Common myeloid progenitor, CD34-positive (primary cell): Measurements from ENCODE around the gene IGSF6.
"Not testable (repeated sequence)": the region's sequence is repeated elsewhere in the genome, so short reads cannot be mapped to it uniquely, and the experiment has no call there.

Experiments used
- CTCF ChIA-PET: fragments of 350-600 bp; sonication (Branson Sonifier 250); formaldehyde crosslinking; loops from one replicate; lab custom pipeline; 2021; ENCODE audit warnings: antibody characterized with exemption; lab: Charles Lee
- POLR2A ChIA-PET: fragments of 350-600 bp; sonication (Branson Sonifier 250); formaldehyde crosslinking; loops from one replicate; lab custom pipeline; 2021; ENCODE audit warnings: antibody characterized with exemption; lab: Charles Lee
- DNase-seq, 3 donors: peaks; one replicate each; pipeline versions ENCODE4 v3.0.0 to v3.0.0-alpha.2; 2013
- H3K27ac ChIP-seq, 2 experiments: 1 replicate in 1 of 2; 2 replicates in 1 of 2; pipeline ENCODE4 v1.7.0; 2013; ENCODE audit warnings: inconsistent platforms in 2 of 2, low read length in 2 of 2, mild to moderate bottlenecking in 2 of 2, low read depth in 1 of 2, moderate library complexity in 1 of 2; ENCODE audit not compliant: severe bottlenecking in 2 of 2, insufficient read depth in 1 of 2, poor library complexity in 1 of 2
- H3K27me3 ChIP-seq, 5 experiments: replicated peaks in 2 of 5; 1 replicate in 3 of 5; 2 replicates in 2 of 5; pipeline versions ENCODE4 v1.6.1 to v1.7.0; 2013; ENCODE audit warnings: low read length in 4 of 5, mild to moderate bottlenecking in 2 of 5, moderate library complexity in 2 of 5, inconsistent platforms in 1 of 5; ENCODE audit not compliant: insufficient read depth in 5 of 5, control insufficient read depth in 4 of 5
- H3K36me3 ChIP-seq, 4 experiments: 1 replicate in 2 of 4; 2 replicates in 2 of 4; pipeline versions ENCODE4 v1.6.1 to v1.7.0; 2013; ENCODE audit warnings: low read length in 3 of 4, control low read depth in 1 of 4, mild to moderate bottlenecking in 1 of 4; ENCODE audit not compliant: control insufficient read depth in 4 of 4, insufficient read depth in 4 of 4
- H3K4me1 ChIP-seq, 4 experiments: 1 replicate in 3 of 4; 2 replicates in 1 of 4; pipeline versions ENCODE4 v1.6.1 to v1.7.1; 2013; ENCODE audit warnings: low read length in 3 of 4, mild to moderate bottlenecking in 3 of 4, control low read depth in 1 of 4, inconsistent platforms in 1 of 4, moderate library complexity in 1 of 4; ENCODE audit not compliant: control insufficient read depth in 4 of 4, insufficient read depth in 4 of 4; ENCODE audit errors: control extremely low read depth in 1 of 4
- H3K4me3 ChIP-seq, 7 experiments: 1 replicate in 4 of 7; 2 replicates in 3 of 7; pipeline versions ENCODE4 v1.5.1 to v1.7.0; 2013; ENCODE audit warnings: mild to moderate bottlenecking in 7 of 7, low read length in 6 of 7, moderate library complexity in 6 of 7, inconsistent platforms in 2 of 7, low read depth in 2 of 7, control low read depth in 1 of 7; ENCODE audit not compliant: insufficient read depth in 4 of 7, control insufficient read depth in 1 of 7; ENCODE audit errors: extremely low read depth in 1 of 7
- H3K9me3 ChIP-seq, 5 experiments: 1 replicate in 4 of 5; 2 replicates in 1 of 5; pipeline versions ENCODE4 v1.6.1 to v1.7.1; 2013; ENCODE audit warnings: low read length in 4 of 5, mild to moderate bottlenecking in 2 of 5, inconsistent platforms in 1 of 5, low read depth in 1 of 5, moderate library complexity in 1 of 5; ENCODE audit not compliant: control insufficient read depth in 4 of 5, insufficient read depth in 2 of 5; ENCODE audit errors: control extremely low read depth in 1 of 5
- WGBS: methylation state at CpG from one replicate; pipeline ENCODE4 v1.1.5; 2013; ENCODE audit not compliant: insufficient coverage; 5-methylcytosine and 5-hydroxymethylcytosine counted together

Gene IGSF6

GRCh38 chr16:21610766-21611165, 41.6 kb downstream of the IGSF6 start:
- POLR2A ChIA-PET: interaction anchor here (1.4 kb wide), 1 partner anchor 12 kb away, joined by 3 read pairs; no protein-coding TSS in a partner anchor
- DNase-seq: no peak
- Histone ChIP-seq H3K27me3 (no peaks in the 10 kb centered on the region), H3K27ac (no peak overlapping the region), H3K4me3 (no peak overlapping the region), H3K4me1 (peaks cover 35 to 71% (median 49%) of the 10 kb centered on the region in 4 experiments), H3K36me3 (peaks cover 0 to 8% (median 5%) of the 10 kb centered on the region in 4 experiments), H3K9me3 (no peaks in the 10 kb centered on the region)
- no CpG with 5 or more reads among the region's 2 CpGs for WGBS
- CTCF ChIA-PET: interaction anchor here (1.2 to 2.7 kb wide), 5 partner anchors 10 to 29 kb away, joined by 3 to 10 read pairs (median 5); partner anchors contain the start of gene METTL9

GRCh38 chr16:21610006-21610544, 42.3 kb downstream of the IGSF6 start:
- peaks cover 0 to 8% (median 3%) of the 10 kb centered on the region in 4 experiments for H3K36me3 ChIP-seq
- H3K9me3 ChIP-seq: no peaks in the 10 kb centered on the region
- H3K4me1 ChIP-seq: peaks cover 31 to 71% (median 49%) of the 10 kb centered on the region in 4 experiments
- ChIA-PET POLR2A (no interaction called here), CTCF (interaction anchor here (1.2 to 2.7 kb wide), 4 partner anchors 10 to 29 kb away, joined by 3 to 10 read pairs (median 5); partner anchors contain the start of gene METTL9)
- 90% methylated on average over 3 of the region's 3 CpGs for WGBS
- no peaks in the 10 kb centered on the region for H3K27me3 ChIP-seq
- DNase-seq: no peak
- H3K27ac ChIP-seq: no peak overlapping the region
- no peak overlapping the region for H3K4me3 ChIP-seq

GRCh38 chr16:21608639-21609328, 43.6 kb downstream of the IGSF6 start:
- POLR2A ChIA-PET: interaction anchor here (0.7 kb wide), 1 partner anchor 9 kb away, joined by 5 read pairs; no protein-coding TSS in a partner anchor
- H3K36me3 ChIP-seq: peaks cover 0 to 6% (median 3%) of the 10 kb centered on the region in 4 experiments
- peak overlapping the region in 2 of 7 experiments; percentile 12 to 38 for H3K4me3 ChIP-seq
- WGBS: 38% methylated on average over 3 of the region's 3 CpGs
- CTCF ChIA-PET: interaction anchor here (0.8 to 1.8 kb wide), 5 partner anchors 11 to 36 kb away, joined by 3 to 8 read pairs (median 3); no protein-coding TSS in a partner anchor
- H3K4me1 ChIP-seq: peaks cover 41 to 76% (median 54%) of the 10 kb centered on the region in 4 experiments
- no peaks in the 10 kb centered on the region for H3K27me3 ChIP-seq
- no peak overlapping the region for H3K27ac ChIP-seq
- no peaks in the 10 kb centered on the region for H3K9me3 ChIP-seq
- peak; percentile 60 to 90 (median 85) for DNase-seq

GRCh38 chr16:21605848-21606247, 46.6 kb downstream of the IGSF6 start:
- CTCF ChIA-PET: interaction anchor here (1.2 to 2.0 kb wide), 6 partner anchors 16 to 36 kb away, joined by 3 to 7 read pairs (median 4); no protein-coding TSS in a partner anchor
- POLR2A ChIA-PET, H3K9me3 ChIP-seq: not testable (repeated sequence)

GRCh38 chr16:21603928-21604327, 48.5 kb downstream of the IGSF6 start:
- Histone ChIP-seq H3K9me3 (no peaks in the 10 kb centered on the region), H3K4me1 (peaks cover 21 to 75% (median 41%) of the 10 kb centered on the region in 4 experiments), H3K4me3 (peak overlapping the region in 1 of 7 experiments; percentile 15), H3K27me3 (no peaks in the 10 kb centered on the region), H3K36me3 (no peaks in the 10 kb centered on the region), H3K27ac (no peak overlapping the region)
- WGBS: 84% methylated on average over 3 of the region's 3 CpGs
- ChIA-PET POLR2A (interaction anchor here (0.7 kb wide), 1 partner anchor 13 kb away, joined by 6 read pairs; no protein-coding TSS in a partner anchor), CTCF (interaction anchor here (0.7 to 2.5 kb wide), 12 partner anchors 10 to 38 kb away, joined by 3 to 6 read pairs (median 4); no protein-coding TSS in a partner anchor)
- no peak for DNase-seq

More at GRCh38 chr16:21605848-21606247, 46.6 kb downstream of the IGSF6 start:
- WGBS: 100% methylated on average over 3 of the region's 8 CpGs
- not testable (repeated sequence) for H3K27ac ChIP-seq, H3K27me3 ChIP-seq, H3K36me3 ChIP-seq, DNase-seq, H3K4me3 ChIP-seq
- H3K4me1 ChIP-seq: peaks cover 32 to 90% (median 56%) of the 10 kb centered on the region in 4 experiments

GRCh38 chr16:21602785-21603184, 49.6 kb downstream of the IGSF6 start:
- Histone ChIP-seq H3K9me3 (no peaks in the 10 kb centered on the region), H3K36me3 (no peaks in the 10 kb centered on the region), H3K4me1 (peaks cover 16 to 75% (median 38%) of the 10 kb centered on the region in 4 experiments), H3K27ac (no peak overlapping the region), H3K27me3 (no peaks in the 10 kb centered on the region), H3K4me3 (no peak overlapping the region)
- whole genome bisulfite sequencing: 100% methylated on average over 2 of the region's 3 CpGs
- ChIA-PET CTCF (interaction anchor here (0.6 to 2.5 kb wide), 8 partner anchors 9 to 38 kb away, joined by 3 to 5 read pairs (median 4); no protein-coding TSS in a partner anchor), POLR2A (no interaction called here)
- DNase-seq: no peak
